B cell (primary cell): ENCODE data around the gene SMIM1. TPM values are rescaled to one million over a fixed set of nuclear protein-coding genes. Genes with fewer than 3 reads are reported as not detected.

Experiments used
- ATAC-seq: fragments of 200-7000 bp; cut with Tn5 transposase; one replicate; pipeline ENCODE4 v1.10.0; 2021; ENCODE audit warnings: low read depth, mild to moderate bottlenecking, moderate number of reproducible peaks, moderate library complexity
- CTCF ChIA-PET: fragments of 350-600 bp; sonication (Branson Sonifier 250); formaldehyde crosslinking; loops from one replicate; lab custom pipeline; 2021; ENCODE audit warnings: antibody characterized with exemption, inconsistent platforms; lab: Charles Lee
- POLR2A ChIA-PET: fragments of 350-600 bp; sonication (Branson Sonifier 250); formaldehyde crosslinking; loops from one replicate; lab custom pipeline; 2021; ENCODE audit warnings: antibody characterized with exemption; lab: Charles Lee
- DNase-seq: peaks from one replicate; pipeline ENCODE4 v3.0.0; 2013
- H2AFZ ChIP-seq: 2 replicates; pipeline ENCODE4 v1.6.1; 2012; ENCODE audit warnings: mild to moderate bottlenecking, low read depth, low read length; ENCODE audit not compliant: insufficient read depth, poor library complexity, severe bottlenecking
- H3K27ac ChIP-seq, 2 donors: 1 replicate in 1 of 2; 2 replicates in 1 of 2; pipeline ENCODE4 v1.5.1; 2012 to 2013; ENCODE audit warnings: low read length in 2 of 2, mild to moderate bottlenecking in 2 of 2, moderate library complexity in 1 of 2
- H3K27me3 ChIP-seq, 4 experiments: fragments of 200-600 bp in 1 of 4; sonication (generic) in 1 of 4; replicated peaks in 1 of 4; 1 replicate in 2 of 4; 2 replicates in 2 of 4; pipeline versions ENCODE4 v1.6.1 to v1.7.0; 2013 to 2016; ENCODE audit warnings: low read length in 3 of 4, mild to moderate bottlenecking in 2 of 4, mixed read lengths in 1 of 4, moderate library complexity in 1 of 4; ENCODE audit not compliant: insufficient read depth in 4 of 4, control insufficient read depth in 3 of 4; ENCODE audit errors: control extremely low read depth in 1 of 4
- H3K36me3 ChIP-seq, 2 experiments: replicated peaks in 1 of 2; 1 replicate in 1 of 2; 2 replicates in 1 of 2; pipeline versions ENCODE4 v1.6.1 to v1.7.1; 2013; ENCODE audit warnings: low read length in 1 of 2; ENCODE audit not compliant: insufficient read depth in 2 of 2, control insufficient read depth in 1 of 2; ENCODE audit errors: control extremely low read depth in 1 of 2, extremely low read depth in 1 of 2
- H3K4me1 ChIP-seq, 2 donors: fragments of 200-600 bp in 1 of 2; sonication (generic) in 1 of 2; 1 replicate in 1 of 2; 2 replicates in 1 of 2; pipeline versions ENCODE4 v1.5.1 to v1.6.1; 2013 to 2017; ENCODE audit warnings: low read length in 2 of 2; ENCODE audit not compliant: control insufficient read depth in 2 of 2, insufficient read depth in 2 of 2
- H3K4me2 ChIP-seq: replicated peaks from 2 replicates; pipeline ENCODE3; 2012; ENCODE audit warnings: mild to moderate bottlenecking, low read depth, low read length; ENCODE audit not compliant: poor library complexity, severe bottlenecking
- H3K4me3 ChIP-seq, 5 experiments: fragments of 200-600 bp in 1 of 5; sonication (generic) in 1 of 5; 1 replicate in 3 of 5; 2 replicates in 2 of 5; pipeline versions ENCODE4 v1.5.1 to v1.7.0; 2011 to 2016; ENCODE audit warnings: low read length in 4 of 5, mild to moderate bottlenecking in 4 of 5, low read depth in 2 of 5, control low read depth in 1 of 5, moderate library complexity in 1 of 5; ENCODE audit not compliant: insufficient read depth in 1 of 5; ENCODE audit errors: control extremely low read depth in 1 of 5, extremely low read depth in 1 of 5
- H3K79me2 ChIP-seq: fragments of 200-600 bp; sonication (generic); one replicate; pipeline ENCODE4 v1.6.0; 2016; ENCODE audit warnings: low read length; ENCODE audit not compliant: control insufficient read depth, insufficient read depth
- H3K9ac ChIP-seq: fragments of 200-600 bp; sonication (generic); 2 replicates; pipeline ENCODE4 v1.6.1; 2017; ENCODE audit warnings: mild to moderate bottlenecking, low read length, moderate library complexity
- H3K9me3 ChIP-seq, 3 donors: one replicate each; pipeline versions ENCODE4 v1.6.1 to v1.7.1; 2013; ENCODE audit warnings: low read length in 2 of 3; ENCODE audit not compliant: control insufficient read depth in 2 of 3, insufficient read depth in 1 of 3; ENCODE audit errors: control extremely low read depth in 1 of 3
- H4K20me1 ChIP-seq: 2 replicates; pipeline ENCODE4 v1.6.0; 2012; ENCODE audit warnings: mild to moderate bottlenecking, low read length; ENCODE audit not compliant: insufficient read depth, control insufficient read depth, poor library complexity, severe bottlenecking
- H3K27ac Mint-ChIP-seq: one replicate; pipeline ENCODE4 v1.8.0; 2021; ENCODE audit warnings: mixed read lengths
- H3K27me3 Mint-ChIP-seq: one replicate; pipeline ENCODE4 v1.8.0; 2021; ENCODE audit warnings: mixed read lengths
- H3K4me1 Mint-ChIP-seq: one replicate; pipeline ENCODE4 v1.8.0; 2021; ENCODE audit warnings: mixed read lengths
- H3K4me3 Mint-ChIP-seq: one replicate; pipeline ENCODE4 v1.8.0; 2021; ENCODE audit warnings: mixed read lengths
- H3K9me3 Mint-ChIP-seq: one replicate; pipeline ENCODE4 v1.8.0; 2022; ENCODE audit warnings: mixed read lengths; ENCODE audit not compliant: insufficient read depth
- EZH2 ChIP-seq: IDR thresholded peaks from 2 replicates; pipeline ENCODE4 v1.6.1; 2012; ENCODE audit warnings: borderline replicate concordance, low read depth, mild to moderate bottlenecking, moderate library complexity, low read length; ENCODE audit not compliant: insufficient read depth, poor library complexity, severe bottlenecking
- WGBS: methylation state at CpG from one replicate; pipeline ENCODE4 v1.1.5; 2013; ENCODE audit warnings: missing lambda C conversion rate; ENCODE audit not compliant: insufficient coverage; 5-methylcytosine and 5-hydroxymethylcytosine counted together
- intact Hi-C: fragments of 100-400 bp; cut with micrococcal nuclease; formaldehyde crosslinking; loops from one replicate; pipeline ENCODE4 v1.10.0; 2022
- polyA plus RNA-seq: library from polyadenylated mRNA; depleted of rRNA; stranded (reverse); fragments of >200 nt; gene quantifications from 2 replicates; pipeline ENCODE4 v1.2.3, GENCODE V29; 2012
- total RNA-seq, 2 donors: library from RNA; stranded (reverse); fragments of 120-200 nt in 1 of 2; gene quantifications; 1 replicate in 1 of 2; 2 replicates in 1 of 2; pipeline versions ENCODE4 v1.2.3 to v1.2.4, GENCODE V29; 2013 to 2022
- TF ChIP-seq, protein P1 (sequence below): fragments of 200-600 bp; IDR thresholded peaks from one replicate; pipeline ENCODE4 v1.8.0; 2022; ENCODE audit warnings: antibody characterized with exemption, mild to moderate bottlenecking

The SMIM1 gene
- total and polyA plus RNA-seq, 2 donors (not counting 1 experiment from before 2014, with no cell fraction given) = 2.6 to 9.0 TPM

DNA sequence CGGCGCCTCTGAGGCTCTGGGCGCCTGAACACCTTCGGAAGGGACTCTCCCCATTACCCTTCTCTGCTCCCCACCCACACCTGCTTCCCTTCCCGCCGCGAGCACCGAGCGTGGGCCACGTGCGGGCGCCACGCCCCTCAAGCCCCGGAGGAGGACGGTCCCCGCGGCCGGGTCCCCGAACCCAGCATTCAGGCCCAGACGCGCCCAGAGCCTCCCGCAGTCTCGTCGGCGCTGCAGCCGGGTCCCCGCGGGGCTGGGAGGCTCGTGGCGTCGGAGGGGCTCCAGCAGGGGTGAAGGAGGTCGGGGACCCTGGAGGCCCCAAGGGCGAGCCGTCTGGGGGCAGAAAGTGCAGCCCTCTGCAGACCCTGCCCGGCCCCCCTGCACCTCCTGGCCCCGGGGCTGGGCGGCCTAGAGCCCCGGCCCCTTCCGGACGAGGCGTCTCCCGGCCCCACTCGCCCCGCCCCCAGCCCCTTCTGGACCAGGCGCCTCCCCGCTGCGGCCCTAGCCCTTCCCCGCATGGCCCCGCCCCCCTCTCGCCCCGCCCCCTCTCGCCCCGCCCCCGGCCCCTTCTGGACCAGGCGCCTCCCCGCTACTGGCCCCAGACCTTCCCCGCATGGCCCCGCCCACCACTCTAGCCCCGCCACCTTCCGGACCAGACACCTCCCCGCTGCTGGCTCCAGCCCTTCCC, 378 bp upstream of the SMIM1 start:
- POLR2A ChIA-PET = no interaction called here
- CTCF ChIA-PET = interaction anchor here (1.2 kb wide), 1 partner anchor 48 kb away, joined by 4 read pairs; no protein-coding TSS in a partner anchor
- WGBS = under 1% methylated on average over 43 of the region's 61 CpGs
- Mint-ChIP-seq H3K4me1 (peaks cover 23% of the 10 kb centered on the region), H3K27ac (no peak overlapping the region), H3K9me3 (no peaks in the 10 kb centered on the region), H3K27me3 (peaks cover 6% of the 10 kb centered on the region), H3K4me3 (peak overlapping the region; percentile 84)
- TF ChIP-seq, protein P1, sequence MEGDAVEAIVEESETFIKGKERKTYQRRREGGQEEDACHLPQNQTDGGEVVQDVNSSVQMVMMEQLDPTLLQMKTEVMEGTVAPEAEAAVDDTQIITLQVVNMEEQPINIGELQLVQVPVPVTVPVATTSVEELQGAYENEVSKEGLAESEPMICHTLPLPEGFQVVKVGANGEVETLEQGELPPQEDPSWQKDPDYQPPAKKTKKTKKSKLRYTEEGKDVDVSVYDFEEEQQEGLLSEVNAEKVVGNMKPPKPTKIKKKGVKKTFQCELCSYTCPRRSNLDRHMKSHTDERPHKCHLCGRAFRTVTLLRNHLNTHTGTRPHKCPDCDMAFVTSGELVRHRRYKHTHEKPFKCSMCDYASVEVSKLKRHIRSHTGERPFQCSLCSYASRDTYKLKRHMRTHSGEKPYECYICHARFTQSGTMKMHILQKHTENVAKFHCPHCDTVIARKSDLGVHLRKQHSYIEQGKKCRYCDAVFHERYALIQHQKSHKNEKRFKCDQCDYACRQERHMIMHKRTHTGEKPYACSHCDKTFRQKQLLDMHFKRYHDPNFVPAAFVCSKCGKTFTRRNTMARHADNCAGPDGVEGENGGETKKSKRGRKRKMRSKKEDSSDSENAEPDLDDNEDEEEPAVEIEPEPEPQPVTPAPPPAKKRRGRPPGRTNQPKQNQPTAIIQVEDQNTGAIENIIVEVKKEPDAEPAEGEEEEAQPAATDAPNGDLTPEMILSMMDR = no peak
- TF ChIP-seq EZH2 = no peak
- H3K9ac ChIP-seq = peak overlapping the region; percentile 74
- H3K9me3 ChIP-seq = no peaks in the 10 kb centered on the region
- DNase-seq (peak; percentile 91), ATAC-seq (peak; percentile 89)
- peak overlapping the region in 4 of 5 experiments; percentile 53 to 75 (median 68) for H3K4me3 ChIP-seq
- intact Hi-C loops = loop anchor here (1.0 to 2.0 kb wide), 5 partner anchors 24 to 241 kb away; partner anchors contain the start of genes CEP104, DFFB and LRRC47
- no peaks in the 10 kb centered on the region for H3K79me2 ChIP-seq
- H3K27me3 ChIP-seq = no peaks in the 10 kb centered on the region
- no peaks in the 10 kb centered on the region for H4K20me1 ChIP-seq
- H3K4me2 ChIP-seq = peak overlapping the region; percentile 97
- H3K27ac ChIP-seq = peak overlapping the region; percentile 33 to 55
- no peaks in the 10 kb centered on the region for H3K36me3 ChIP-seq
- peak overlapping the region; percentile 85 for H2AFZ ChIP-seq
- H3K4me1 ChIP-seq = peaks cover 19 to 33% of the 10 kb centered on the region in 2 donors
